ENCODE data around the gene TULP1. TPM values are rescaled to one million over a fixed set of nuclear protein-coding genes. Genes with fewer than 3 reads are reported as not detected.
A peak's percentile ranks its signal among the peaks of the same experiment; 100 is the strongest.

Gene TULP1
- total and polyA plus RNA-seq, 2 of the 13 experiments (the other 11 are each of a cell fraction or from before 2014, with no cell fraction given), result not detected

DNA sequence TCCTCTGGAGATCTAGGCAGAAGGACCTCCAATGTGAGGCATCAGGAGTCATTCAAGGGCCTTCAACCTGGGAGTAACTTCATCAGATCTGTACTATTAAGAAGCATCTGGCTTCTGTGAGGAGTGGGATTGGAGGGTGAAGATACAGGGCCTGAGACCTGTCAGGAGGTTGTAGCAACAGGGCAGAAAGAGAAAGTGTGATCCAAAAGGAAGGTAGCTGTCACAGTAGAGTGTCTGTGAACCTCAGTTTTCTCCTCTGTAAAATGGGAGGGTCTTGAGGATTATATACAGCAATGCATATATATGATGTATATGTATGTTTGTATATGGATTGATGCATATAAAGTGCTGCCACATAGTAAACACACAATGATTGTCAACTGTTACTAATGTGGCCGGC is 47.0 kb downstream of the TULP1 start:
- TF ChIP-seq ZBTB42 (CRISPR knock-in tag; IDR thresholded peaks at IDR 0.05), result no peak
- peak; percentile 75 for TF ChIP-seq ZNF629 (CRISPR knock-in tag; conservative IDR thresholded peaks at IDR 0.05)
- in situ Hi-C loops (cut with HindIII; ENCODE audit: extremely low pct_ligation_motif_present, low pct_unique_long_range_greater_than_20kb) (loop anchor here (5.0 kb wide), 1 partner anchor 168 kb away; the partner anchor contains the start of gene DEF6), intact Hi-C loops (cut with micrococcal nuclease; ENCODE audit: unreplicated experiment) (no loop called here)
- Histone ChIP-seq H3K27me3 (ENCODE audit: control insufficient read depth in 1 of 2, insufficient read depth in 2 of 2, low read length in 2 of 2) (no peaks in the 10 kb centered on the region; a peak in 1 of 5 replicates), H3K27ac (ENCODE audit: extremely low read length, insufficient read depth, low read length) (no peak overlapping the region), H3K36me3 (replicated peaks in 1 of 2; ENCODE audit: control insufficient read depth in 1 of 2, insufficient read depth in 2 of 2, low read length in 2 of 2) (peaks cover under 1 to 29% of the 10 kb centered on the region in 2 experiments), H3K4me3 (replicated peaks in 1 of 3; ENCODE audit: insufficient read depth in 1 of 3, low read depth in 2 of 3, low read length in 3 of 3) (no peak overlapping the region), H4K20me1 (ENCODE audit: insufficient read depth, low read length) (peaks cover 21% of the 10 kb centered on the region), H2AFZ (ENCODE audit: low read length) (no peak overlapping the region), H3K4me1 (ENCODE audit: insufficient read depth, low read length) (peaks cover 21% of the 10 kb centered on the region), H3K9me3 (ENCODE audit: low read length) (no peaks in the 10 kb centered on the region), H3K9ac (ENCODE audit: insufficient read depth, low read depth, low read length) (no peak overlapping the region), H3K4me2 (ENCODE audit: low read depth, low read length) (no peak overlapping the region), H3K79me2 (ENCODE audit: insufficient read depth, low read length) (peaks cover 24% of the 10 kb centered on the region)
- BruUV-seq (replicated peaks), result no TSS peak
- ChIA-PET CTCF (ENCODE audit: low intra/inter-chr PET ratio, low total read pairs) (no interaction called here), POLR2A (interaction anchor here (1.5 to 3.7 kb wide), 2 partner anchors 13 to 31 kb away, joined by 5 to 31 read pairs; partner anchors contain the start of genes FANCE and TEAD3)
- whole genome bisulfite sequencing (ENCODE audit: low lambda C conversion rate), result 100% methylated on average over 1 of the region's 1 CpG
- ATAC-seq (no peak), FAIRE-seq (no peak), DNase-seq (ENCODE audit: low spot score) (no peak)

- DNase-seq (ENCODE audit: low spot score) (no peak), FAIRE-seq (no peak), ATAC-seq (no peak)
- CTCF ChIA-PET (ENCODE audit: low intra/inter-chr PET ratio, low total read pairs), result no interaction called here
- Histone ChIP-seq H3K27ac (ENCODE audit: extremely low read length, insufficient read depth, low read length) (no peak overlapping the region), H3K79me2 (ENCODE audit: insufficient read depth, low read length) (peaks cover 1% of the 10 kb centered on the region), H3K27me3 (ENCODE audit: control insufficient read depth in 1 of 2, insufficient read depth in 2 of 2, low read length in 2 of 2) (no peaks in the 10 kb centered on the region), H2AFZ (ENCODE audit: low read length) (no peak overlapping the region), H3K9me3 (ENCODE audit: low read length) (no peaks in the 10 kb centered on the region), H3K36me3 (replicated peaks in 1 of 2; ENCODE audit: control insufficient read depth in 1 of 2, insufficient read depth in 2 of 2, low read length in 2 of 2) (peaks cover 4 to 28% of the 10 kb centered on the region in 2 experiments; a peak in 3 of 5 replicates), H3K4me3 (replicated peaks in 1 of 3; ENCODE audit: insufficient read depth in 1 of 3, low read depth in 2 of 3, low read length in 3 of 3) (no peak overlapping the region), H3K4me1 (ENCODE audit: insufficient read depth, low read length) (peaks cover 8% of the 10 kb centered on the region), H3K9ac (ENCODE audit: insufficient read depth, low read depth, low read length) (no peak overlapping the region), H3K4me2 (ENCODE audit: low read depth, low read length) (no peak overlapping the region), H4K20me1 (ENCODE audit: insufficient read depth, low read length) (no peaks in the 10 kb centered on the region)
- 95% methylated on average over 4 of the region's 4 CpGs for WGBS (ENCODE audit: low lambda C conversion rate)
- BruUV-seq (replicated peaks), result no TSS peak
- intact Hi-C loops (cut with micrococcal nuclease; ENCODE audit: unreplicated experiment) (no loop called here), in situ Hi-C loops (cut with HindIII; ENCODE audit: extremely low pct_ligation_motif_present, low pct_unique_long_range_greater_than_20kb) (no loop called here)
- POLR2A ChIA-PET, result no interaction called here
- TF ChIP-seq RERE (CRISPR knock-in tag; IDR thresholded peaks at IDR 0.05; ENCODE audit: low read depth) (no peak), NFRKB (IDR thresholded peaks at IDR 0.05) (no peak), ZNF446 (CRISPR knock-in tag; IDR thresholded peaks at IDR 0.05) (no peak), MATR3 (CRISPR knock-in tag; IDR thresholded peaks at IDR 0.05) (no peak), MNT (IDR thresholded peaks at IDR 0.05) (no peak)
These were observed 49.4 kb downstream of the TULP1 start for GRCh38 chr6:35463292-35463691.
